ENCODE data around the gene MARCHF10.

DNA sequence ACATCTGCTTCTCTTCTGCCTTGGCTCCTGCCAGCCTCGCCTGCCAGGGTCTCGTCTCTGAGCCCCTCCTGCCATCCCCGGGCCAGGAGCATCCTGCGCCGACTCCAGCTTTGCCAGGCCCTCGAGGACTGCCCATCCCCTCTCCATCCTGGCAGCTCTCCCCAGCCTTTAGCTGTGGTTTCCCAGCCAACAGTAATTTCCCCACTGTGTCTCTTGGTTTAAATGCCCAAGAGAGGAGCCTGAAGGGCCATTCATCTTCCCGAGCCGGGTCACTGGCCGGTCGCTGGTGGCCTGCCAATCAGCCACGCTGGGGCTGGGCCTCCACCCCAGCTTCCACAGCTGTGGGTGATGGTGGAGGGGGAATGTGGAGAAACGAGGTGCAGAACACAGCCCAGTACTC is 132.9 kb downstream of the MARCHF10 start:
- TF ChIP-seq, protein P1, sequence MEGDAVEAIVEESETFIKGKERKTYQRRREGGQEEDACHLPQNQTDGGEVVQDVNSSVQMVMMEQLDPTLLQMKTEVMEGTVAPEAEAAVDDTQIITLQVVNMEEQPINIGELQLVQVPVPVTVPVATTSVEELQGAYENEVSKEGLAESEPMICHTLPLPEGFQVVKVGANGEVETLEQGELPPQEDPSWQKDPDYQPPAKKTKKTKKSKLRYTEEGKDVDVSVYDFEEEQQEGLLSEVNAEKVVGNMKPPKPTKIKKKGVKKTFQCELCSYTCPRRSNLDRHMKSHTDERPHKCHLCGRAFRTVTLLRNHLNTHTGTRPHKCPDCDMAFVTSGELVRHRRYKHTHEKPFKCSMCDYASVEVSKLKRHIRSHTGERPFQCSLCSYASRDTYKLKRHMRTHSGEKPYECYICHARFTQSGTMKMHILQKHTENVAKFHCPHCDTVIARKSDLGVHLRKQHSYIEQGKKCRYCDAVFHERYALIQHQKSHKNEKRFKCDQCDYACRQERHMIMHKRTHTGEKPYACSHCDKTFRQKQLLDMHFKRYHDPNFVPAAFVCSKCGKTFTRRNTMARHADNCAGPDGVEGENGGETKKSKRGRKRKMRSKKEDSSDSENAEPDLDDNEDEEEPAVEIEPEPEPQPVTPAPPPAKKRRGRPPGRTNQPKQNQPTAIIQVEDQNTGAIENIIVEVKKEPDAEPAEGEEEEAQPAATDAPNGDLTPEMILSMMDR (IDR thresholded peaks at IDR 0.05), result no peak
- no peak for TF ChIP-seq POLR2A (IDR thresholded peaks at IDR 0.05)

Data from ovary (tissue), 3 donors.